H54 (cell line): ENCODE results near the gene KPNA3.
"Not testable (repeated sequence)": the region's sequence is repeated elsewhere in the genome, so short reads cannot be mapped to it uniquely, and the experiment has no call there.

Experiments used
- DNase-seq: peaks from one replicate; pipeline ENCODE4 v3.0.0; 2011; ENCODE audit warnings: low spot score, mixed read lengths; ENCODE audit not compliant: insufficient read length
- FAIRE-seq: peaks from 3 replicates; lab custom pipeline; 2011; peaks lifted over from hg19 to GRCh38; lab: Jason Lieb, UNC
- POLR2A ChIP-seq: IDR thresholded peaks from 2 replicates; pipeline ENCODE4 v1.6.1; 2011; ENCODE audit warnings: low read depth, mild to moderate bottlenecking, low read length

The KPNA3 gene

GRCh38 chr13:49792550-49793324 is at the start of gene KPNA3:
Gene KPNA3, minus strand, starts transcription at chr13:49792682. Its CDS starts 176 bp downstream, at chr13:49792506.
- peak; percentile 81 for FAIRE-seq
- peak; percentile 71 for DNase-seq
- peak; percentile 25; the same call in 1 of the 2 replicates for TF ChIP-seq POLR2A

- DNase-seq = no peak
- FAIRE-seq = no peak
- TF ChIP-seq POLR2A = no peak
Observed at GRCh38 chr13:49841964-49842363, 49.5 kb upstream of the KPNA3 start.

- DNase-seq (no peak), FAIRE-seq (no peak)
- no peak for TF ChIP-seq POLR2A
Observed at GRCh38 chr13:49840675-49841074, 48.2 kb upstream of the KPNA3 start.

- FAIRE-seq (no peak), DNase-seq (no peak)
- no peak for TF ChIP-seq POLR2A
Observed at GRCh38 chr13:49840266-49840665, 47.8 kb upstream of the KPNA3 start.

- DNase-seq = no peak
- TF ChIP-seq POLR2A = no peak
- no peak for FAIRE-seq
Observed at GRCh38 chr13:49838989-49839388, 46.5 kb upstream of the KPNA3 start.

- DNase-seq (no peak), FAIRE-seq (no peak)
- TF ChIP-seq POLR2A = no peak
Observed at GRCh38 chr13:49836516-49836915, 44.0 kb upstream of the KPNA3 start.

GRCh38 chr13:49833402-49833801 is 40.9 kb upstream of the KPNA3 start:
- TF ChIP-seq POLR2A = no peak
- DNase-seq = no peak
- FAIRE-seq = no peak

GRCh38 chr13:49831455-49831854 is 39.0 kb upstream of the KPNA3 start:
- TF ChIP-seq POLR2A = no peak
- FAIRE-seq (no peak), DNase-seq (no peak)

- TF ChIP-seq POLR2A = no peak
- DNase-seq (no peak), FAIRE-seq (no peak)
Observed at GRCh38 chr13:49830721-49831120, 38.2 kb upstream of the KPNA3 start.

- TF ChIP-seq POLR2A = no peak
- no peak for DNase-seq
- FAIRE-seq = no peak
Observed at GRCh38 chr13:49829715-49830114, 37.2 kb upstream of the KPNA3 start.

- FAIRE-seq = no peak
- no peak for TF ChIP-seq POLR2A
- no peak for DNase-seq
Observed at GRCh38 chr13:49828453-49828852, 36.0 kb upstream of the KPNA3 start.

GRCh38 chr13:49827891-49828290 is 35.4 kb upstream of the KPNA3 start:
- no peak for TF ChIP-seq POLR2A
- FAIRE-seq = no peak

GRCh38 chr13:49827336-49827735 is 34.9 kb upstream of the KPNA3 start:
- FAIRE-seq (no peak), DNase-seq (no peak)
- no peak for TF ChIP-seq POLR2A

More at GRCh38 chr13:49827891-49828290, 35.4 kb upstream of the KPNA3 start:
- DNase-seq = no peak

- FAIRE-seq = no peak
- DNase-seq = no peak
- TF ChIP-seq POLR2A = no peak
Observed at GRCh38 chr13:49821216-49822009, 28.9 kb upstream of the KPNA3 start.

- FAIRE-seq (no peak), DNase-seq (no peak)
- no peak for TF ChIP-seq POLR2A
Observed at GRCh38 chr13:49820591-49821215, 28.2 kb upstream of the KPNA3 start.

- FAIRE-seq, DNase-seq: not testable (repeated sequence)
Observed at GRCh38 chr13:49816047-49816446, 23.6 kb upstream of the KPNA3 start.
